ENCODE measurements around the gene BICRAL.

DNA sequence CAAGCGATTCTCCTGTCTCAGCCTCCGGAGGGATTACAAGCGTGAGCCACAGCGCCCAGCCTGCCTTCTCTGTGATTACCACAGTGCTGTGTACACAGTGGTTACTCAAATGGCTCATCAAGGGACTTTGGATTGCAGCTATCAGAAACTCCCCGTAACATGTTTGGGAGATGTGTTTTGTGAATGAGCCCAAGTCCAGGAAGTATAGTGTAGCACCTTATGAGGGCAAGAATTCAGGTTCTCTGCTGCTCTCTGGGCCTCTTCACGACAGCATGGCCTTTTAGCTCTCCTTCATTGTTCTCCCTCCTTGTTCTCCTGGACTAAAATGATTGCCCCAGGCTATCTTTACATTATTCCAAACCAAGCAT, 63.5 kb downstream of the BICRAL start:
- TF ChIP-seq, protein P1, sequence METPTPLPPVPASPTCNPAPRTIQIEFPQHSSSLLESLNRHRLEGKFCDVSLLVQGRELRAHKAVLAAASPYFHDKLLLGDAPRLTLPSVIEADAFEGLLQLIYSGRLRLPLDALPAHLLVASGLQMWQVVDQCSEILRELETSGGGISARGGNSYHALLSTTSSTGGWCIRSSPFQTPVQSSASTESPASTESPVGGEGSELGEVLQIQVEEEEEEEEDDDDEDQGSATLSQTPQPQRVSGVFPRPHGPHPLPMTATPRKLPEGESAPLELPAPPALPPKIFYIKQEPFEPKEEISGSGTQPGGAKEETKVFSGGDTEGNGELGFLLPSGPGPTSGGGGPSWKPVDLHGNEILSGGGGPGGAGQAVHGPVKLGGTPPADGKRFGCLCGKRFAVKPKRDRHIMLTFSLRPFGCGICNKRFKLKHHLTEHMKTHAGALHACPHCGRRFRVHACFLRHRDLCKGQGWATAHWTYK (CRISPR knock-in tag; IDR thresholded peaks at IDR 0.05) = no peak
- TF ChIP-seq FOSL1 (tag; conservative IDR thresholded peaks at IDR 0.05) = no peak
- TF ChIP-seq, protein P2, sequence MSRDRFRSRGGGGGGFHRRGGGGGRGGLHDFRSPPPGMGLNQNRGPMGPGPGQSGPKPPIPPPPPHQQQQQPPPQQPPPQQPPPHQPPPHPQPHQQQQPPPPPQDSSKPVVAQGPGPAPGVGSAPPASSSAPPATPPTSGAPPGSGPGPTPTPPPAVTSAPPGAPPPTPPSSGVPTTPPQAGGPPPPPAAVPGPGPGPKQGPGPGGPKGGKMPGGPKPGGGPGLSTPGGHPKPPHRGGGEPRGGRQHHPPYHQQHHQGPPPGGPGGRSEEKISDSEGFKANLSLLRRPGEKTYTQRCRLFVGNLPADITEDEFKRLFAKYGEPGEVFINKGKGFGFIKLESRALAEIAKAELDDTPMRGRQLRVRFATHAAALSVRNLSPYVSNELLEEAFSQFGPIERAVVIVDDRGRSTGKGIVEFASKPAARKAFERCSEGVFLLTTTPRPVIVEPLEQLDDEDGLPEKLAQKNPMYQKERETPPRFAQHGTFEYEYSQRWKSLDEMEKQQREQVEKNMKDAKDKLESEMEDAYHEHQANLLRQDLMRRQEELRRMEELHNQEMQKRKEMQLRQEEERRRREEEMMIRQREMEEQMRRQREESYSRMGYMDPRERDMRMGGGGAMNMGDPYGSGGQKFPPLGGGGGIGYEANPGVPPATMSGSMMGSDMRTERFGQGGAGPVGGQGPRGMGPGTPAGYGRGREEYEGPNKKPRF (IDR thresholded peaks at IDR 0.05; ENCODE audit: low read depth, low read length) = no peak
- TF ChIP-seq, protein P3, sequence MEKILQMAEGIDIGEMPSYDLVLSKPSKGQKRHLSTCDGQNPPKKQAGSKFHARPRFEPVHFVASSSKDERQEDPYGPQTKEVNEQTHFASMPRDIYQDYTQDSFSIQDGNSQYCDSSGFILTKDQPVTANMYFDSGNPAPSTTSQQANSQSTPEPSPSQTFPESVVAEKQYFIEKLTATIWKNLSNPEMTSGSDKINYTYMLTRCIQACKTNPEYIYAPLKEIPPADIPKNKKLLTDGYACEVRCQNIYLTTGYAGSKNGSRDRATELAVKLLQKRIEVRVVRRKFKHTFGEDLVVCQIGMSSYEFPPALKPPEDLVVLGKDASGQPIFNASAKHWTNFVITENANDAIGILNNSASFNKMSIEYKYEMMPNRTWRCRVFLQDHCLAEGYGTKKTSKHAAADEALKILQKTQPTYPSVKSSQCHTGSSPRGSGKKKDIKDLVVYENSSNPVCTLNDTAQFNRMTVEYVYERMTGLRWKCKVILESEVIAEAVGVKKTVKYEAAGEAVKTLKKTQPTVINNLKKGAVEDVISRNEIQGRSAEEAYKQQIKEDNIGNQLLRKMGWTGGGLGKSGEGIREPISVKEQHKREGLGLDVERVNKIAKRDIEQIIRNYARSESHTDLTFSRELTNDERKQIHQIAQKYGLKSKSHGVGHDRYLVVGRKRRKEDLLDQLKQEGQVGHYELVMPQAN (IDR thresholded peaks at IDR 0.05; ENCODE audit: borderline replicate concordance) = no peak

All from K562 (cell line).